HG03457 (cell line): Measurements from ENCODE around the gene PAPOLB.

ENCODE experiments used
- ATAC-seq: cut with Tn5 transposase; IDR thresholded peaks from one replicate; pipeline ENCODE4 v1.9.1; 2021; ENCODE audit warnings: moderate number of reproducible peaks; ENCODE audit not compliant: unreplicated experiment

The PAPOLB gene

DNA sequence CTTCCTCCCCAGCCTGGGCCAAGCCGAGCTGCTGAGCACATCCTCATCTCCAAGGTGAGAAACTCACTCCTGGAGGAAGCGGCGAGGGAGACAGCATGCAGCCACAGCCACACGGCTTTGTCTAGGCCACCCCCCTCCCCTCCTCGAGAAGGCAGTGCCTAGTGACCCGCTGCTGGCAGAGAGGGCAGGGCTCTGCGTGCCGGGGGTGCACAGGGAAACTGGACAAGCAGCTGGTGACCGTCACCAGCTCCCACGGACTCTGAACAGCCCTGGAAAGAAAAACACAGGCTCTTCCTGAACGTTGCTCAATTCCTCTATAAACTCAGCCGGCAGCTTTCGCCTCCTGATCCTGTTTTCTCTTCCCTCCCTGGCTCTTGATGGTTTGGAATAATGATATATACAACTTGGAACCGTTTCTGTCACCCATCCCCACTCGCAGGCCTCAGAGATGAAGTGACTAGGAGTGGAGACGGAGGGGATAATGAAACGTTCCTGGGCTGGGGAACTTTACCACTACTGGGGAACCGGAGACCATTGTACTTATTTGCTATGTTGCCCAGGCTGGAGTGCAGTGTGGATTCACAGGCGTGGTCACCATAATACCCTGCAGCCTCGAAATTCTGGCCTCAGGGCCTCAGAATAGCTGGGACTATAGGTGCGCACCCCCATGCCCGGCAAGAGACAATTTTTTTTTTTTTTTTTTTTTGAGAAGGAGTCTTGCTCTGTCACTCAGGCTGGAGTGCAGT is 19.3 kb downstream of the PAPOLB start:
- ATAC-seq: no peak

DNA sequence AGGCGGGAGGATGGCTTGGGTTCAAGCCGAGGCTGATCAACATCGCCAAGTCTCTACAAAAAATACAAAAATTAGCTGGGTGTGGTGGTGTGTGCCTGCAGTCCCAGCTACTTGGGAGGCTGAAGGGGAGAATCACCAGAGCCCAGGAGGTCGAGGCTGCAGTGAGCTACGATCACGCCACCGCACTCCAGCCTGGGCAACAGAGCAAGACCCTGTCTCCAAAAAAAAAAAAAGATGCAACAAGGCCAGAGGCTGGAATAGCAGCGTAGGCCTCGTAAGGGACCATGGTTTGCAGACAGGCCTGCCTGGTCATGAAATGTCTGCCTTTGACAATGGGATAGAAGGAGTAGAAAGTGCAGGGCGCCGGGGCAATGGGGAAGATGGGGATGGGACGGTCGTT is 20.0 kb downstream of the PAPOLB start:
- ATAC-seq: no peak

DNA sequence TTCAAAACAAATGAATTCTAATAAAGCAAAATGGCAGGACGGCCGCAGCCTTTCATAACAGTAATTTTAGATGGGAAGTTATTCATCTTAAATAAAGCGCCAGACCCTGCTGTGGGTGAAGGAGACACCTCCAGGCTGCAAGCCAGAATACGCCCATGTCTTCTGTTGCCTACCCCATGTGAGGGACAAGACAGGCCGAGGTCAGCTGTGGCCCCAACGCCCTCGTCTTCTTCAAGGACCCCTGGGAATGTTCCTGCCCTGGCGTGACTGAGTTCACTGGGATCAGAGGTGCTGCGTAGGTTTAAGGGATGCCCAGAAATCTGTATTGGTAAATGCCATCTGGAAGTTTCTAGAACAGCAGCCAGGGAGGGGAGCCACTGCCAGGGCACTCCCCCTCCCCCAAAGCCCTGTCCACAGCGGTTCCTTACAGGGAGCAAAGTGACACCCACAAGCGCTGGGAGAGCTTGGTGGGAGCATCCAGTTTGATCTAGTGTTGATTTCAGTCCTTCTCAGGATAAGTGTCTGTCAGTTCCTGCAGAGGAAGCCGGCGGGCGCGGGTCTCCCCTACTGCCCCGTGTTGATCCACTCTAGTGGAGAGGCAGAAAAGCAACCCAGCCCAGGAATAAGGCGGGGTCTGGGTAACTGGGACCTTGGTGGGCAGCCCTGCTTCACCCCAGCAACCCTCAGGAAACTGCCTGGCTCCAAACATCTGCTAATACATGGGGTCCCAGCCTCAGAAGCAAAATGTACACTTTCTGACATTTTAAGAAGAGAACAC is 20.6 kb downstream of the PAPOLB start:
- no peak for ATAC-seq

GRCh38 chr7:4840079-4840501 is 21.7 kb downstream of the PAPOLB start:
- ATAC-seq: no peak

GRCh38 chr7:4838626-4839334 is 23.1 kb downstream of the PAPOLB start:
- ATAC-seq: no peak

- ATAC-seq: no peak
Measured at GRCh38 chr7:4837803-4838625, 23.8 kb downstream of the PAPOLB start.

DNA sequence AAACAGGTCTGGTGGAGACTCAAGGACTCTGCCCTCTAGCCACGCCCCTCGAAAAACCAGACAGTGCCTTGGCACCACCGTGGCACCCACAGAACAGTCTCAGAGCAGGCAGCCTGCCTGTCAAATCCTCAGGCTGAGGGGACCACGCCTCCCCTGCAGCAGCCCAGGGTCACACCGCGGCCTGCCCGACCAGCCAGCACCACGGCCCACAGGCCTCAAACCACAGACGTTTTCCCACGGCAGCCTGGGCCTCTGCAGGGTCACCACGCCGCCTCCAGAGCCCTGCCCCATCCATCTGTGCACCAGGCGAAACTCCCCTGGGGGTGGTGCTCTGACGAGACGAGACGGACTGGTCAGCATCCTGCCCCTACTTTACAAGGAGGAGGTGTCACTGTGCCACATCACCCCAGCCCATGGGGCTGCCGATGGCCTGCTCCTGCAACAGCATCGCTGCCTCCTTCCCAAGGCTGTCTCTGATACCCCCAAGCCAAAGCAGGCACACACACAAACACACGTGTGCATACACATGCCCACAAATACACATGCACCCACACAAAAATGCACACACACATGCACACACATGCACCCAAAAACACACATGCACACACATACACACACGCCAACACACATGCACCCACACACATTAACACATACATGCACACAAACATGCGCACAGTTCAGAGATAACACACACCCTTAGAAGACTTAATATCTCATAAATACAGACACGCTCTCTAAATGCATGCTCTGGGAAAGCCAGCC is 24.6 kb downstream of the PAPOLB start:
- no peak for ATAC-seq

DNA sequence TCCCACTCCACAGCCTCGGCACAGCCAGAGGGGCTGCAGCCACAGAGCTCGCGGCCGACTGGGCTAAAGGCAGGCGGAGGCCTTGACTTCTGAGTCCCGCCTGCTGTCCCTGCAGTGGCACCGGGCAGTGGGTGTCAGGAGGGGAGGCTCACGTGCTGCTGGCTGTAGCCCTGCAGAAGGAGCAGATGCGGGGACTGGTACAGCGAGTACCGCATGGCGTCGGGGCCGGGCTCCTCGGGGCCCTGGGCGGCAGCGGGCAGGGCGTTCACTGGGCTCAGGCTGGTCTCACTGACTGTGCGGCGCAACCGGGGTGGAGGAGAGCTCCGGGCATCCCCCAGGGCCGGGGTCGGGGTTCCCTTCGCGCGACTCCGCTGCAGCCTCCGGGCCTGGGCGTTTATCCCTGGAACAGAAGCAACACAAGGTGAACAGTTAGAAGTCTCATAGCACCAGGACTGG is 25.6 kb downstream of the PAPOLB start:
- ATAC-seq: no peak

DNA sequence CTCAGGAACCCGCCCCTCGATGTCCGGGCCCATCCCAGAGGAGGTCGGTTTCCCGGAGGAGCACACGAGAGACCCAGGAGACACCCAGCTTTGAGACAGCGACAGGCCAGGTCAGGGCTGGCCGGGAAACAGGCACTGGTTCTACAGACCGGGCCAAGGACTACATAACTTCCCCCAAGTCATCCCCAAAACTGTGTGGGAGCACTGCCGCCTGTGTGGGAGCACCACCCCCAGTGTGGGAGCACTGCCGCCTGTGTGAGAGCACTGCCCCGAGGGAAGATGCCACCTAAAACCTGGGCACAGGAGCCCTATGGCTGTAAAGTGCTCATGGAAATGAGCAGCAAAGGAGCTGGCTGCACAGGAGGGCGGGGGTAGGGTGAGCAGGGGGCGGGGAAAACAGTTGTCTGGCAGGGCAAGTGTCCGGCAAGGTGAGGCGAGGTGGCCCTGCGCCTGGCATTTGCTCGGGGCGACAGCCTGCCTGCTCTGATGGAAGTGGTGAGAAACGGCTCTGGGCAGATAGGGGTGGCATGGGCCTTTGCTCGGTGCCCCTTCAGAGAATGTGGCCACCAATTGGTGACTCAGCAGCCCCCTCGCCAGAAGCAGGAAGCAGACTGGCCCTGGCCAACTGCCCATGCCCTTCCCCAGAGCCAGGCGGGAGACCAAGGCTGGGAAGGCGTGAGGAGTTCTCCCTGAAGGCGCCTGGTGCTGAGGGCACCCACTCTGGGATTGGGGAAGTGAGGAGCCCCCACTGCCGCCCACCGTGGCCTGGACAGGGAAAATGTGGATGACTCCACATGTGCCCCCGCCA is 26.2 kb downstream of the PAPOLB start:
- ATAC-seq: no peak

DNA sequence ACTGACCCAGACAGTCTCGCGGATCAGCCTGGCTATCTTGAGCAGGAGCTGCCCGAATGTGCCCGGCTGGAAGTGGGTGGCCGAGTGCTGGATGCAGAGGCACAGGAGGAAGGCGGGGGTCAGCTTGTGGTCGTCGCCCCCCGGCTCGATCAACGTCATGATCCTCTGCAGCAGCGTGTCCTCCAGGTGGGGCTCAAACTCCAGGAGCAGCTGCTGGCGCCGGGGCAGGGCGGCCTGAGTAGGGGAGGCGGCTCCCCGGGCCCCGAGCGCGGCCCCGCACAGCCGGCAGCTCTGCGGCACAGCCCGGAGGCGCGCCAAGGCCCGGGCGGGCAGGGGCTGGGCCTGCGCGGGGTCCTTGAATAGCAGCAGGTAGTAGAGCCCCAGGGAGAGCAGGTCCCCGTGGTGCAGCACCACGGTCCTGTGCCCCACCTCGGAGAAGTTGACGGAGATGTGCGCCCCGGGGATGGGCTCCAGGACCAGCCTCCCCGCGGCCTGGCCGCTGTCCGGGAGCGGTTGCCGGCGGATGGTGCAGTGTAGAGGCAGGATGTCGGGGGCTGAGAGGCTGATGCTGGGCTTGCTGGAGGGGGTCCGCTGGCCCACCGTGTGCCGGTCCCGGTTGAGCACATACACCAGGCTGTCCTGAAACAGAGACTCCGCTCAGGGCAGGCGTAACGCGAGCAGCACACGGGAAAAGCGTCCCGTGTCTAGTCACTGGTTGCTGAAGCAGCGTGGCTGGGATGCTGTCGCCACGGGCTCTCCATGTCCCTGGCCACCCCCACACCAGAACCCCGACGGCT is 27.0 kb downstream of the PAPOLB start:
- no peak for ATAC-seq

DNA sequence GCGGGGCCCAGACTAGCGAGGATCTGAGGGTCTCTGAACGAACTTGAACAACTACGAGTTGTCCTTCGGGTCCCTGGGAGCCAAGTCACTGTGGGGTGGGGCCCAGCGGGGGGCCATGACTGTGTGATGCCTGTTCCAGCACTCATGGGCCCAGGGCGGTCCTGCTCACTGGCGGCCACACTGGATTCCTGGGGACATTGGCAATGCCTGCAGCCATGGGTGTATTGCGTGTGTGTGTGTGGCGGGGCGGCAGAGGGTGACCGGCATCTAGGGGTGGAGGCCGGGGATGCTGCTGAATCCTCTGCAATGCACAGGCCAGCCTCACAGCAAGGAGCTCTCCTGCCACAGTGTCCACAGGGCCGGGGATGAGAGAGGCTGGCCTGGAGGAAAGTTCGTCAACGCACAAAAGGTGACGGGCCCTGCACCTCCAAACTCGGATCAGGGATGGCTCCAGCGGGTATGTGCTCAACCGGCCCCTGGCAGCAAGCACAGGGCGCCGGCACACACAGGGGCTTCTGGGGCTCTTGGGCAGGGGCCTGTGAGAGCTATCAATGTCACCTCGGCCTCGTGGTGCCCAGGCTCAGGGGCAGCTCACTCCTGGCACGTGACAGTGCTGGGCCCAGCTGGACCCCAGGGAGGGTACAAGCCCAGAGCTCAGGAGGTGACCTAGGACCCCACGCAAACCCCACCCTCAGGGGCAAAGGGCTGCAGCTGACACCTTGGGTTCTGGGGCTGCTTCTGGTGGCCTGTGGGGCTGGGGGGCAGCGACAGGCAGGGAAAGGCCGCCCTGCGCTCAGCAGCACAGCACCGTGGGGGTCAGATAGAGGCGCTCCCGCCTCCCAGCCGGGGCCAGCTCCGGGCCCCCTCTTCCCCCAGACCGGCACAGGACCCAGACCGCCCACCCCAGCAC is 27.9 kb downstream of the PAPOLB start:
- no peak for ATAC-seq

GRCh38 chr7:4833176-4833575 is 28.7 kb downstream of the PAPOLB start:
- no peak for ATAC-seq

- ATAC-seq: no peak
Measured at GRCh38 chr7:4832711-4833110, 29.1 kb downstream of the PAPOLB start.

GRCh38 chr7:4831723-4832495 is 29.9 kb downstream of the PAPOLB start:
- no peak for ATAC-seq

DNA sequence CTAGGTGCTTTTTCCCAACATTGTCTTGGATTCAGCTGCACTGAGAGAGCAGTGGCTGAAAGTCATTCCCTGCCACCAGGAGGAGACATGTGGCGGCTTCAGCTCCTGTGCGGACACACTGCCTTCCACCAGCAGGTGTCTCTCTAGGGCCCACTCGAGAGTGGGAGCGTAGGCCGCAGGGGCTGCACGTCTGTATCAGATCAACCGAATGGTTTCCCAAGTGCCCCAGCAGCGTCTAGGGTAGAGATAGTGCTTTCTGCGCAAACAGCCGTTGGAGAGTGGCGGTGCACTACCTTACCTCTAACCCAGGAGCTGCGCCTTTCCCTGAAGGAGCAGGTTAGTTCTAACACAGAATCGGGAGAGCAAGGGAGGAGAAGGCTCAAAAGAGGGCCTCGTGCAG is 31.7 kb downstream of the PAPOLB start:
- ATAC-seq: no peak

GRCh38 chr7:4828720-4829383 is 33.0 kb downstream of the PAPOLB start:
- ATAC-seq: no peak
